HUES48 (cell line): Measurements from ENCODE around the gene GNG12.

Experiments
- H3K27ac ChIP-seq: one replicate; pipeline ENCODE4 v1.7.0; 2013; ENCODE audit warnings: low read depth, low read length, inconsistent platforms
- H3K27me3 ChIP-seq: 2 replicates; pipeline ENCODE4 v1.6.1; 2013; ENCODE audit warnings: mild to moderate bottlenecking, low read length; ENCODE audit not compliant: control insufficient read depth, insufficient read depth
- H3K36me3 ChIP-seq: 2 replicates; pipeline ENCODE4 v1.6.1; 2013; ENCODE audit warnings: low read length; ENCODE audit not compliant: control insufficient read depth, insufficient read depth
- H3K4me1 ChIP-seq: 2 replicates; pipeline ENCODE4 v1.6.1; 2013; ENCODE audit warnings: mild to moderate bottlenecking, low read length; ENCODE audit not compliant: control insufficient read depth, insufficient read depth
- H3K4me3 ChIP-seq: 2 replicates; pipeline ENCODE4 v1.5.1; 2013; ENCODE audit warnings: mild to moderate bottlenecking, low read depth, low read length
- H3K9ac ChIP-seq: 2 replicates; pipeline ENCODE4 v1.6.1; 2013; ENCODE audit warnings: mild to moderate bottlenecking, low read depth, low read length, moderate library complexity
- H3K9me3 ChIP-seq: 2 replicates; pipeline ENCODE4 v1.6.1; 2013; ENCODE audit warnings: low read length; ENCODE audit not compliant: control insufficient read depth, insufficient read depth

Gene GNG12

DNA sequence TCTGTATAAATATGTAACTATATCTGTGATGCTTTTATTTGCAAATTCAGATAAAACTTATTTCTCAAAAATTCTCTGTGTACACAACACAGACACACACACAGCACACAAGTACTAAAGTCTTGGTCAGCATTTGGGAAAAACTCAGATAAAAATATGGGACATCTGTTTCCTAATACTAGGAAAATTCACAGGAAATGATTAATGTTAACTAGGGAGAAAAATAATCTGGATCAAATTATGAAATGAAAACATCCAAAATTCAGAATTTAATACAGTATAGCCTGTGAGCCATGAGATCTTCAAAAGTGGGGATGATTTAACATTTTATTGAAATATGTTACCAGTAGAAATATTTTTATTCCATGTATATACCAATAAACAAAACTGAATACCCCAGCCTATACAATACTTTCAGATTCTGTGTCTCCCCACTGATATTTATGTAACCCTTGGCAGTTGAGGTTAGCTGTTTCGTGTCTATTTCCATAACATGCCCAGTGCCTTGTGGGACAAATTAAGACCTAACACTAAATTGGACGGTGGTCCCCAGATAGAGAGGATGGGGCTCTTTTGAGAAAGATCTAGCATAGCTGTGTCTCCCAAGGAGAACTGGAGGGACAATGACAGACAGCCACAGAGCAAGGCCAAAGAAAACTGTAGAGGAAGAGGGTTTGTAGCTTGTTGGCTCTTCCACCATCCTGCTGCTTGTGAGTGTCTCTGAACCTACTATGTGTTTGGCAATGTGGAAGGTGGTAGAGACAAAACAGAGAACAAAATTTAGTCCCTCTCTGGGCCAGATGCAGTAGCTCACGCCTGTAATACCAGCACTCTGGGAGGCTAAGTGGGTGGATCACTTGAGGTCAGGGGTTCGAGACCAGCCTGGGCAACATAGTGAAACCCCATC lies 47.2 kb downstream of the GNG12 start:
- Histone ChIP-seq H3K36me3 (no peaks in the 10 kb centered on the region), H3K27ac (no peak overlapping the region), H3K27me3 (no peaks in the 10 kb centered on the region), H3K4me1 (peaks cover 4% of the 10 kb centered on the region; the same call in 1 of the 2 replicates), H3K9me3 (no peaks in the 10 kb centered on the region), H3K9ac (no peak overlapping the region), H3K4me3 (no peak overlapping the region)

DNA sequence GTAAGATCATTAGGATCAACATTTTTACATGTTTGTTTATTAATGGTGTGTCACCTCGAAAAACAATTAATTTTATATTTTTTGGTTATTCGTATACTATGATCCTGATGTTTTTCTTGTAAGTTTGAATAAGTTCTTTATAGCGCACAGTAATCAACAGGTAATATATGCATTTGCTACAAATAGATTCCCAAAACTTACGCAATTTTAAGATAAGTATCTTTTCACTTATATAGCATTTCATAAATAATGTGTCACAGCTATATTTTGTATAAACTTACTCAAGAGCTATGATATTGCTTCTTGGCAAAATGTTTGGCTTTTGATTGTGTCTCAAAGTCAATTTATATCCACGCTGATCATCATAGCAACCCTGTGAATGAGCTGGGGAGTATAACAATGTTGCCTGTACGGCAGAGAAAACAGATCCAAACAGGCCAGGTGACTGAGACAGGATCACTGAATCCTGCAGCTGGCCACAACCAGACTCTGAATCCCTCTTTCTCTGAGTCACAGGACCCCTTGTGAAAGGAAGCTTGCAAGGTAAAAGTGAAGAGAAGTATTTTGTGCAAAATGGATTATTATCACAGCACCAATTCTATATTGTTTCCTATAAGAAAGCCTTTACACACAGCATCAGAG lies 48.6 kb downstream of the GNG12 start:
- no peak overlapping the region for H3K4me3 ChIP-seq
- no peaks in the 10 kb centered on the region for H3K36me3 ChIP-seq
- H3K9me3 ChIP-seq = no peaks in the 10 kb centered on the region
- H3K27me3 ChIP-seq = no peaks in the 10 kb centered on the region
- no peak overlapping the region for H3K9ac ChIP-seq
- no peak overlapping the region for H3K27ac ChIP-seq
- 0 out of 2 replicates have a peak, but pooled peaks cover 3% of the 10 kb centered on the region for H3K4me1 ChIP-seq

DNA sequence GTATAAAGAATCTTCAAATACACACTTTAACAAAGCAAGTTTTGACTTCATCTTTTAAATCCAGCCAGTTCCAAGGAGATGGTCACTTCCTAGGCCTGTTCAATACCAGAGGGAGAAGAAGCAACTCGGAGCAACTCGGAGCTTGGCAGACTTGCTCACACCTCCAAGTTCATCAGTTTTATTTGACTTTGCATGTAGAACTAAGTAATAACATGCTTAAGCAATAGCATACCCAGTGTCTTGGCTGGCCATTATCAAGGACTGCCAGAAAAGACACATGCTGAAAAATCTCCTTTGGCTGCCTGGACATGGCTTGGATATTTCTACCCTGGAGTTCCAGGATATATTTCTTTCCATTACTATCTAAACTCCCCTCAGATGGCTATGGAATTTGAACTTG lies 52.6 kb downstream of the GNG12 start:
- Histone ChIP-seq H3K36me3 (no peaks in the 10 kb centered on the region), H3K9ac (no peak overlapping the region), H3K4me3 (no peak overlapping the region), H3K27me3 (no peaks in the 10 kb centered on the region), H3K9me3 (no peaks in the 10 kb centered on the region), H3K27ac (no peak overlapping the region), H3K4me1 (no peaks in the 10 kb centered on the region)

DNA sequence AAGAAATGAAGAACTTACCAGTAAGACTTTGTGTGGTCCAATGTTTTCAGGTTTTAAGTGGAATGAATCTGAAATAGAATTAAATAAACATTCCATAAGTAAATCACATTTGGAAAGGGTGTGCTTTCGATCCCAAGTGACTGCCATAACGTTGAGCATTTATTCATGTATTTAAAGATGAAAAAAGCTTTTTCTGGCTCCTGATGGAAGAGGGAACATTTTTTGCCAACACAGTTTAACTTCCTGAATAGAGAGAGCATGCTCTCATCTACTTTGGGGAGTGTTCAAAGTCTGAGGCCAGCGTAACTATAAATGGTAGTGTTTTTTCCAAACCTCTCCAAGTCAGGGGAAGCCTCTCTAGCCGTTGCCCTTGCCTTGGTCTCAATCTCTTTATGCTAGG lies 55.8 kb downstream of the GNG12 start:
- Histone ChIP-seq H3K27ac (no peak overlapping the region), H3K27me3 (no peaks in the 10 kb centered on the region), H3K4me1 (no peaks in the 10 kb centered on the region), H3K4me3 (no peak overlapping the region), H3K9me3 (no peaks in the 10 kb centered on the region), H3K36me3 (no peaks in the 10 kb centered on the region), H3K9ac (no peak overlapping the region)

DNA sequence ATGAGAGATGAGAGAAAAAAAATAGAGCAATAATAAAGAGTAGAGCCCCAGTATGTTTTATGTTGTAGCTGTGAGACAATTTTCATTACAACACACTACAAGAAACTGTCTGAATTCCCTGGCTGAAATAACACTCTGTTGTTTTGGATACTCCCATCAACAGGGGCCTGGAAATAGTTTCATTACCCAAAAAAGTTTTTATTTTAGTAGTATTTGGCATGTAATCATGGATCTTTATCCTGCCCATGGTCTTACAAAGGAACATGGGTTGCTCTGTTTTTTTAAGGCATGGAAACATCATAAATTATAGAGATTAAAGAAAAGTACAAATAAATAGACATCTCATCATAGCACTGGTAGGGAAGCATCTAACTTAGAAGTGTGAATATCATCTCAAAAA lies 56.3 kb downstream of the GNG12 start:
- H3K27me3 ChIP-seq = no peaks in the 10 kb centered on the region
- H3K4me1 ChIP-seq = no peaks in the 10 kb centered on the region
- H3K9me3 ChIP-seq = no peaks in the 10 kb centered on the region
- H3K4me3 ChIP-seq = no peak overlapping the region
- H3K9ac ChIP-seq = no peak overlapping the region
- H3K27ac ChIP-seq = no peak overlapping the region
- no peaks in the 10 kb centered on the region for H3K36me3 ChIP-seq

DNA sequence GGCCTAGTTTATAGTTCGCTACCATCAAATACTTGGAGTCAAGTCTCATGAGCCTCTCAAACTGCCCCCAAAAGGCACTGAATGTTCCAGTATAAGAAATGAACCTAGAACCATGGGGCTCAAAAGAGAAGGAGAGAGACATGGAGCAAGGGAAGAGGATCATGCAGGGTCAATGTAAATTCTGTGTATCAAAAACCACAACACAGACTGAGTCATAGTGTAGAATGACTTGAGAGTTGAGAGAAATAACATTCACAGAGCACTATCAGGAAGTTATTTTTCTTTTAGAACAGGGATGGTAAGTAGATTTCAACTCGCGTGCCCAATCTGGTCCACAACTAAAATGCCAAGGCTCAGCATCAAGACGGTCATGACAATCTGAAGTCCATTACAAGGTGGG lies 59.8 kb downstream of the GNG12 start:
- Histone ChIP-seq H3K27me3 (no peaks in the 10 kb centered on the region), H3K4me1 (no peaks in the 10 kb centered on the region), H3K27ac (no peak overlapping the region), H3K9me3 (no peaks in the 10 kb centered on the region), H3K4me3 (no peak overlapping the region), H3K9ac (no peak overlapping the region), H3K36me3 (no peaks in the 10 kb centered on the region)

DNA sequence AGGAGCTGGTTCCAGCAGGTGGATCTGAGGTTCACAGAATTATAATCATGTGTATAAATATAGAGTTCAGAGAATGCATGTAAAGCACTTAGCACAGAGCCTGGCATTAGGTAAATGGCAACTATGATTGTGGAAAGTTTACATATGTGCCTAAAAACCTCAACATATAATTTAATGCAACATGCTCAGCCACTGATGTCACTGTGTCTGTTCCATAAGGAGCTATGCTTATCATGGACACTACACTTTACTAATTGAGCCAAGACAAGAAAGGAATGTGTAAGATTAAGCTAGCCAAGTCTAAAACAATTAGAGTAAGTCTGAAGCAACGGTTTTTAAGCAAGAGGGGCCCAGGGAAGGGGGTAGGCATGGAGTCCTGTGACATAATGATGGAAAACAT lies 61.5 kb downstream of the GNG12 start:
- H3K27ac ChIP-seq = no peak overlapping the region
- H3K36me3 ChIP-seq = no peaks in the 10 kb centered on the region
- peaks cover 6% of the 10 kb centered on the region; the same call in 1 of the 2 replicates for H3K4me1 ChIP-seq

DNA sequence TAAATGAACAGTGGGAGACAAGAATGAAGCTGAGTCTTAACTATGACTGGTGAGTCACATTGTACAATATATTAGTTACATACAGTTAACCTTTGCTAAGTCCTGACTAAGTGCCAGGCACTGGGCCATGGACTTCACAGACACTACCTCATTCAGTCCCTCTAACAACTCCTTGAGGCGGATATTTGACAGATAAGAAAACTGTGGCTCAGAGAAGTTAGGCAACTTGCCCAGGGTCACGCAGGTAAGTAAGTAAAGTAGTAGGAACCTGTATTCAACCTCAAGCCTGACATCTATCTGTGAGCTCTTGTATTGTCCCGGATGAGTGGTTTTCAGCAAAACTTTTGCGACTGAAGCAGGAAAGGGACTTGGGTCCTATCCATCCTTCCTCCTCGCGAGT lies 62.1 kb downstream of the GNG12 start:
- Histone ChIP-seq H3K27me3 (no peaks in the 10 kb centered on the region), H3K36me3 (no peaks in the 10 kb centered on the region), H3K27ac (no peak overlapping the region), H3K4me1 (peaks cover 12% of the 10 kb centered on the region), H3K4me3 (no peak overlapping the region), H3K9me3 (no peaks in the 10 kb centered on the region), H3K9ac (no peak overlapping the region)

More for the DNA sequence above, 61.5 kb downstream of the GNG12 start:
- Histone ChIP-seq H3K4me3 (no peak overlapping the region), H3K9ac (no peak overlapping the region), H3K9me3 (no peaks in the 10 kb centered on the region), H3K27me3 (no peaks in the 10 kb centered on the region)

DNA sequence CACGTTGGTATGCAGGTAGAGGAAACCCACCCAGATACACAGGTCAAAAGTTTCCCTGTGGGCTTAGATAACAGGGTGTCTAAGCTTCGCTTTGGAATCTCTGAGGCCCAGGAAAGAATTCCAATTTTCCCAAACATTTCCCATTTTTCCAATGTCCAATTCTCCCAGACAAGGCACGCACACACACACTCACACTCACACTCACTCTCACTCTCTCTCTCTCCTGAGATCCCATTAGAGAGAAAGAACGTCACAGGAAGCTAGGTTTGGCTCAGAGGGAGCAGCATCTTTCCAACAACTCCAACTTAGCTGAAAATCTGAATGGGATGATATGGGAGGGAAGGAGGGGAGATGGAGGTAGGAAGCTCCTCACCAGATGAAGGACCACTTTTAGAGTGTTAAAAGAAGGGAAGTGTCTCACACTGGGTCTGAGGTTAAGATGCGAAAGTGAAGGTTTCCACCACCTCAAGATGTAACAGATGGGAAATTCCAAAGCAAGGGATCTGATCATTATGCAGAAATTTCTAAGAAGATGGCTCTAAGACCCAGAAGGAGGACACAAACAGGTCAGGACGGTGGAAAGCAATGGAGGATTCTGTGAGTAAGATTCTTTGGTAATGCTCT lies 63.5 kb downstream of the GNG12 start:
- H3K27me3 ChIP-seq = no peaks in the 10 kb centered on the region
- no peak overlapping the region for H3K4me3 ChIP-seq
- no peak overlapping the region for H3K9ac ChIP-seq
- H3K36me3 ChIP-seq = no peaks in the 10 kb centered on the region
- H3K4me1 ChIP-seq = peaks cover 12% of the 10 kb centered on the region
- H3K27ac ChIP-seq = no peak overlapping the region
- no peaks in the 10 kb centered on the region for H3K9me3 ChIP-seq

DNA sequence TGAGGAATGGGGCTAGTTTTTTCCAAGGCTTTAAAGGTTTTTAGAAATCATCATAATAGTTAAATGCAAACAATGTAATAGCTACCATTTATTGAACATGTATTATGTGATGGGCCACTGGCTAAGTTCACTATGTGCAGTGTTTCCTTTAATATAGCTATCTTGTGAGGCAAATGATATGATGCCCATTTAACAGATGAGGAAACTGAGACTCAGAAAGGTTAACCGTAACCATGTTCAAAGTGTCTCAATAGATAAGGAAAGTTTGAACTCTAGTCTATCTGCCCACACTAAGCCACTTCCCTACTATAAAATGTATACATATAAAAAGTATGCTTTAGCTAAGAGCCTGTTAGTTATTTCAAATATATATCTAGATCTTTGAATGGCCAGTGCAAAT lies 64.8 kb downstream of the GNG12 start:
- Histone ChIP-seq H3K4me1 (peaks cover 12% of the 10 kb centered on the region), H3K4me3 (no peak overlapping the region), H3K27ac (no peak overlapping the region), H3K9ac (no peak overlapping the region), H3K9me3 (no peaks in the 10 kb centered on the region), H3K36me3 (no peaks in the 10 kb centered on the region), H3K27me3 (no peaks in the 10 kb centered on the region)
